HG02970 (cell line): ENCODE measurements around the gene PAXIP1.
"Not testable (repeated sequence)": the region's sequence is repeated elsewhere in the genome, so short reads cannot be mapped to it uniquely, and the experiment has no call there.

Experiments
- ATAC-seq: cut with Tn5 transposase; IDR thresholded peaks from one replicate; pipeline ENCODE4 v1.9.1; 2021; ENCODE audit warnings: mild to moderate bottlenecking, moderate library complexity, moderate number of reproducible peaks; ENCODE audit not compliant: unreplicated experiment, low FRiP score

PAXIP1 gene

GRCh38 chr7:154946166-154946565 is 56.8 kb downstream of the PAXIP1 start:
- ATAC-seq = no peak

GRCh38 chr7:154943906-154944305 is 59.0 kb downstream of the PAXIP1 start:
- no peak for ATAC-seq

DNA sequence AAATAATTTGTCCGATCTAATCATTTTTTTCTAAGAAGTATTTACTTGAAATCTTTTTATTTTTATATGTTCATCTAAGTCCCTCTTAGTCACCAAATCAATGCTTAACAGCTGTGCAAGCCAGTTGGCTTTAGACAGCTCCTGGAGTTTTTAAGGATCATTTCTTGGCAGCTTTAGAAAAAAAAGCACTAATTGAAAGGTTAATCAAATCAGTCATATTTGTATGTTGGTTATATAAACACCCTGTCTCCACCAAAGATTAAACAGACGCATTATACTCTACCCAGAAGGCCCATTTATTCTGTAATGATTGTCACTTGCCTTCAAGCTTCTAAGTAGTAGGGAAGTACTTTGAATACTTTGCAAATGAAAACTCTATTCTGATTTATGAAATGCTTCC is 60.2 kb downstream of the PAXIP1 start:
- ATAC-seq = no peak

- no peak for ATAC-seq
Observed at GRCh38 chr7:154937837-154938236, 65.1 kb downstream of the PAXIP1 start.

- not testable (repeated sequence) for ATAC-seq
Observed at GRCh38 chr7:154934353-154934952, 68.5 kb downstream of the PAXIP1 start.

GRCh38 chr7:154931906-154932305 is 71.0 kb downstream of the PAXIP1 start:
- no peak for ATAC-seq

DNA sequence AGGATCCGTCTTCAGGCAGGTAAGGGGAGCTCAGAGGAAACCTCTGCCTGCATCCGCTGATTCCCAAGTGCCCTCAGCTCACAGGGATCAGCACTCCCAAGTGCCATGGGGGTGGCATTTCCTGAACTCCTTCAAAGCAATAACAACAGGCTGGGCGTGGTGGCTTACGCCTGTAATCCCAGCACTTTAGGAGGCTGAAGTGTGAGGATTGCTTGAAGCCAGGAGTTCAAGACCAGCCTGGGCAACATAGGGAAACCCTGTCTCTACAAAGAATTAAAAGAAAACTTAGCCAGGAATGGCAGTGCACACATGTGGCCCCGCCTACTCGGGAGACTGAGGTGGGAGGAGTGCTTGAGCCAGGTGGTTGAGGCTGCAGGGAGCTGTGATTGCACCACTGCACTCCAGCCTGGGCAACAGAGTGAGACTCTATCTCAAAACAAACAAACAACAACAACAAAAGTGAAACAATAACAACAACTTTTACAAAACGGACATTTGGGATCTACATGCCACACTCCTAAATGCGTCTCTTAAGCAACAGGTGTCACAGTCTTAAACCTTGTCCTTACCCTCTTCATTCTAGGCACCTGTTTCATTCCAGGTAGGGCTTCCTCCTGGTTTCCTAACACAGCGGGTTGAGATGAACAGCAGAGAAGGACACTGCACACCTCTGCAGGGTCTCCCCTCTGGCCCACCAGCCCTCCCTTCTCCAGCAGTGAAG is 73.8 kb downstream of the PAXIP1 start:
- ATAC-seq = no peak

DNA sequence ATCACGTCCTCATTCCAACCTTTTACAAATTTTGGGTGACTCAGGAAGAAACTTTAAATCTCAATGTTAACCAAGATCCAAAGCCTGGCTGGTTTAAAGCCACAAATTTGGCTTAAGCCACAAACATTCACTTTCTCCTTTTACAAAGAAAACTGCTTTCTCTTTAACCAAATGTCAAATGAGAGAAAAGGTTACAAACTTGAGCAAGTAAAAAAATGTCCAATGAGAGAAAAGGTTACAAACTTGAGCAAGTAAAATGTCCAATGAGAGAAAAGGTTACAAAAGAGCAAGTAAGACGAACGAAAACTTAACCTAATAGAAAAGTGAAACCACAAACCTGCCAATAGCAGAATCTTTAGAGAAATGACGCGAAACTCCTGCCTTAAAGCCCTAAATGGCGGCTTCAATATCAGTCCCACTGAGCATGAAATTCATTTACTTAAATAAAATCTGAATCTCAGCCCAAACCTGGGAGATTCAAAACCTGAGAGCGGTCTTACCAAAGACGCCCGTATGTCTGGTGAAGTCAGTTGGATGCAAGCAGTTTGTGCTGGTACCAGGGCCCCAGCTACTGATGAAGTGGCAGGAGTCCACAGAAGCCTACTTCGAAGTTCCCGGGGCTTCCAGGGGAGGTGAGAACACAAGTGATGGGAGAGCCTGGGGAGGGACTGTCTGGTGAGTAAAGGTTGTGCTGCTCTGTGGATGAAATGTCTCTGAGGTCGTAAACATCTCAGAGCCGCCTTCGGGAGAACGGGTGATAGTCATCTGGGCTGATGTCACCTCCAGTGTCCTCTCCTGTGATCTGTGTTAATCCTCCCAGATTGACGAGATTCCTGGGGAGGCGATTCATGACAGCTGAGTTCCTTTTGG is 74.6 kb downstream of the PAXIP1 start:
- ATAC-seq = peak; percentile 91

DNA sequence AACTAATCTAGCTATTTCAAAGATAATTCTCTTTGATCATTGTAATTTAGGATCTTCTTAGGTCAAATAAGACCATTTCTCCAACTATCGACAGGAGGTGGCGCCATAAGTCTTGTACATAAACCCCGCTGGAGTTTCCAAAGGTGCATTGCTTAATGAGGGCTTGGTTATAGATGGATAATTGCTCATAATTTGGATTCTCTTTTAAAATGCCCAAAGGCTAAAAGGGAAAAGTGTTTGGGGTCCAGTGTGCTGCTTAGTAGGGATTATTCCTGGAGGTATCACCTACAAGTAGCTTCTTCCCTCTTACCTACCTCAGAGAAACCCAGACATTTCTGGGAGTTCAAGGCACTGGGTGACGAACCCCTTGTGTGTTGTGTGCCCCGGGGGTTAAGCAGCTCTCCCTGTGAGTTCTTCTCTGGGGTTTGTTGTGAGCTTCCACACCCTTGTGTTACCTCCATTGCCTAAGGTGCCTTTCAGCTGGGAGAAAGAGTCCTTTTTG is 75.2 kb downstream of the PAXIP1 start:
- ATAC-seq = peak; percentile 32

DNA sequence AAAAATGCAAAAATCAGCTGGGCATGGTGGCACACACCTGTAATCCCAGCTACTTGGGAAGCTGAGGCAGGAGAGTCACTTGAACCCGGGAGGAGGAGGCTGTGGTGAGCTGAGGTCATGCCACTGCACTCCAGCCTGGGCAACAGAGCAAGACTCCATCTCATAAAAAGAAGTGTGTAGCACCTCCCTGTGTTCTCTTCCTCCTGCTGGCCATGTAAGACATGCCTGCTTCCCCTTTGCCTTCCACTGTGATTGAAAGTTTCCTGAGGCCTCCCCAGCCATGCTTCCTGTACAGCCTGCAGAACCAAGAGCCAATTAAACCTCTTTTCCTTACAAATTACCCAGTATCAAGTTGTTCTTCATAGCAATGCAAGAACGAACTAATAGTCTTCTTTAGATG is 80.5 kb downstream of the PAXIP1 start:
- not testable (repeated sequence) for ATAC-seq

DNA sequence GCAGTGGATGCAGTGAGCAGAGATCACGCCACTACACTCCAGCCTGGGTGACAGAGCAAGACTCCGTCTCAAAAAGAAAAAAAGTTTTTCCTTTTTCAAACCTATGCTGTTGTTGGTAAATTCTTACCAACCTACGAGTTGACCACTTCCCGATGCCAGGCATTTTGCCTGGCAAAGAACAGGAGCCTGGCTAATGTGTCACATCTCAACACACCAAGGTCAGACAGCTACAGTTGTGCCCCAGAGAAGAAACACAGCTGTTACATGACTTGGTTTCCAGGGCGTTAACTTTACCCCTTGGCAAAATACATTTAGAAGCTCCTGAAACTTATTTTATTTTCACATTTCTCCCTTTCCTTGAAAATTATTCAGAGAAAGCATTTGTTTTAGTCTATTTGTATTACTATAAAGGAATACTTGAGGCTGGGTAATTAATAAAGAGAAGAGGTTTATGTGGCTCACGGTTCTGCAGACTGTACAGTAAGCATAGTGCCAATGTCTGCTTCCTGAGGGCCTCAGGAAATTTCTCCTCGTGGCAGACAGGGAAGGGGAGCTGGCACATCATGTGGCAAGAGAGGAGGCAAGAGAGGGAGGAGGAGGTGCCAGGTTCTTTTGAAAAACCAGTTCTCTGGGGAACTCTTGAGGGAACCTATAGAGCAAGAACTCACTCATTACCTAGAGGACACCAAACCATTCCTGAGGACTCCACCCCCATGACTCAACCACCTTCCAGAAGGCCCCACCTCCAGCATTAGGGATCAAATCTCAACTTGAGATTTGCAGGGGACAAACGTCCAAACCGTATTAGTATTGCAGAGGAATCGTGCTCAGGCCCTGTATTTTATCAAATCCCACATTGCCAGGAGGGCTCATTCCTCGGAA is 83.3 kb downstream of the PAXIP1 start:
- no peak for ATAC-seq

DNA sequence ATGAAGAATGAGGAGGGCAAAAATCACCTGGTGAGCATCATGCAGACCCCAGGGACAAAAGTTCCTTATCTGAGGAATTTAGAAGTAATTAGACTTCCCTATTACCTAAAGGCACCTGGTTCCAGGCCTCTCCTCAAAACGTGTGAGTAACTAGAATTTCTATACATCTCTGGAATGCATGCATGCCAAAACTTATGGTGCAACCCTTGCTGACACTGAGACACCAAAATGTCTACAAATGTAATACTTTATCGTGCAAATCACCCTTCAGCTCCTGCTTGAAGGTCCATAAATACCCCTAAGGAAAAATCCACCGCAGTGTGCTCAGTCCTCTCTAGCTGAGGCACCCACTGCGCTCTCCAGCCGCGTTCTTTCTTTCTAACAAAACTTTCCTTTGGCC is 84.2 kb downstream of the PAXIP1 start:
- ATAC-seq = no peak

DNA sequence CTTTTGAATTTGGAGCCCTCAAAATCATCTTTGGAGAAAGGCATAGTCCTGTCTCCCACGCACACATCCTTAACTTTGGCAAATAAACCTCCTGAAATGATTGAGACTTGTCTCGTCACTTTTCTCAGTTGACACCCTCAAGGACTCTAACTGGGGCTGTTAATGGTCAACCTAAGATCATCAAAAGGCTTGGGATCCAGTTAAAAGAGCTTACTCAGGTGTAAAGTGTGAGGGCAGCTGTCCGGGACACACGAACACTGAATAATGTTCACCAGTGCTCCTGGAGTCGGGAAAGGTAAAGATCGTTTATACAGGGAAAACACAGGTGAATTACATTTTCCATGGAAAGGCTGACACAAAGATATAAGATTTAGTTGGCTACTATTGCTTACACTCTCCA is 84.7 kb downstream of the PAXIP1 start:
- ATAC-seq = no peak

- no peak for ATAC-seq
Observed at GRCh38 chr7:154917808-154918160, 85.1 kb downstream of the PAXIP1 start.

GRCh38 chr7:154916856-154917807 is 85.8 kb downstream of the PAXIP1 start:
- ATAC-seq = no peak

DNA sequence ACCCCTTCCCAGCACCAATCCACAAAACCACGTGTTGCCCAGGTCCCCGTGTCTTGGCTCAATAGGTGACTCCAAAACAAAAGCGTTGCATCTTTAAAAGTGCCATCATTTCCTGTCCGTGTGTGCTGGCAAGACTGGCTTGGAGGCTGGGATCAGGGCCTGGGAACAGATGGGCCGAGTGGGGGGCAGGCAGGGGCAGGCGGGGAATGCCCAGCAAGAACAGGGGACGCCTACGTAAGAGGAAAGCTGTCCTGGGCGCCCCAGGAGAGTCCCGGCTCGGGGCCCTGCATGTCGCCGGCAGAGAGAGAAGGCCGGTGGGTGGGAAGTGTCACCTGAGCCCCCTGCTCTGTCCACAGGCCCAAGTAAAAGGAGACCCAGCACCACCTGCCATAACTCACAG is 86.5 kb downstream of the PAXIP1 start:
- ATAC-seq = no peak

DNA sequence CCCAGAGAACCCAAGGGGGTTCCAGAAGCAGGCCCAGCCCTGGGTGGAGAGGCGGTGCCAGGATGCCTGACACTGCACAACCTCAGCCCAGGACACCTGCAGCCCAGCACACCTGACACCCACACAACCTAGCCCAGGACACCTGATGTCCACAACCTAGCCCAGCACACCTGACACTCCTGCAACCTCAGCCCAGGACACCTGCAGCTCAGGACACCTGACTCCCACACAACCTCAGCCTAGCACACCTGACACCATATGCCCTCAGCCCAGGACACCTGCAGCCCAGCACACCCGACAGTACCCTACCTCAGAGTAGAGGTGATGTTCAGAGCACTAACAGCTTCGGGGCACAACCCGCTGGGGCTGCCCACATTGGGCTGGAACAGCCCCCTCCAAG is 87.3 kb downstream of the PAXIP1 start:
- ATAC-seq = no peak

DNA sequence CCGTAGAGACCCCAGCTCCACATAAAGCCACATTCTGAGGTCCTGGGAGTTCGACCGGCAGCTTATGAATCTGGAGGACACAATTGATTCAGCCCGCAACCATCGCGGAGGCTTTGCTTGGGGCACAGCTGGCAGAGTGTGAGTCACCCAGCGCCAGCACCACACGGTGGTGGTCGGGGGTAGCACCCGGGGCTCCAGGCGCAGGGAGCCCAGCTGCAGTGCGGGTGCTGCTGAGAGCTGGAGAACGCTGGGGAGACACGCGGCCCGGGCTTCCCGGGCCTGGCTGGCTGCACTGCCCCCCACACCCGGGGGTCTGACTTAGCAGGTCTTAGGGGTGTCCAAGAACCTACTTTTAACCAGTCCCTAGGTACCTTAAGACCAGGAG is 87.9 kb downstream of the PAXIP1 start:
- no peak for ATAC-seq

DNA sequence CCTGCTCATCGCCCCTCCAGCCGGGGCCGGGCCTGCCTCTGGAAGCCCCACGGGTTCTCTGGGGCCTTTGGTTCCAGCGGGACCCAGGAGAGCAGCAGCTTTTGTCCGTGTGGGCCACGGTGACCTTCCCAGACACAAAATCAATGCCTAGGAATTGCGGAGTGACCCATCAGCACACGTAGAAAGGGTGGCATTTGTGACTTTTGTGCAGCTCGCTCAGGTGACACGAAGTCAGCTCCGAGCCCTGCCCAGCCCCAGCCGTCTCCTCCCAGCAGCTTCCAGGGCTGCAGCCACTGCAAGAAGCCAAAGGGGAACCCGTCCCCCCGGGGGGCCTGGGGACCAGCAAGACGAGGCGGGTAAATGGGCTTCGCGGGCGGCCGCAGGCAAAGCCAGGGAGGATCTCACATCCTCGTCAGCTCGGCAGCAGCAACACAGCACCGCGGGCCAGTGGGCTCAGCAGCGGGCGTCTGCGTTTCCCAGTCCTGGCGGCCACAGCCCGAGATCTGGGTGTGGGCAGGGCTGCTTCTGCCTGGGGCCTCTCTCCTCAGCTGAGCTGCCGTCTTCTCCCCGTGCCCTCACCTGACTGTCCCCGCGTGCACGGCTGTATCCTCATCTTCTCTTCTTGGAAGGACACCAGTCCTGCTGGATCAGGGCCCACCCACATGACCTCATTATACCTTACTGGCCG is 88.5 kb downstream of the PAXIP1 start:
- no peak for ATAC-seq
